ENCODE results near the gene SAMD14.

DNA sequence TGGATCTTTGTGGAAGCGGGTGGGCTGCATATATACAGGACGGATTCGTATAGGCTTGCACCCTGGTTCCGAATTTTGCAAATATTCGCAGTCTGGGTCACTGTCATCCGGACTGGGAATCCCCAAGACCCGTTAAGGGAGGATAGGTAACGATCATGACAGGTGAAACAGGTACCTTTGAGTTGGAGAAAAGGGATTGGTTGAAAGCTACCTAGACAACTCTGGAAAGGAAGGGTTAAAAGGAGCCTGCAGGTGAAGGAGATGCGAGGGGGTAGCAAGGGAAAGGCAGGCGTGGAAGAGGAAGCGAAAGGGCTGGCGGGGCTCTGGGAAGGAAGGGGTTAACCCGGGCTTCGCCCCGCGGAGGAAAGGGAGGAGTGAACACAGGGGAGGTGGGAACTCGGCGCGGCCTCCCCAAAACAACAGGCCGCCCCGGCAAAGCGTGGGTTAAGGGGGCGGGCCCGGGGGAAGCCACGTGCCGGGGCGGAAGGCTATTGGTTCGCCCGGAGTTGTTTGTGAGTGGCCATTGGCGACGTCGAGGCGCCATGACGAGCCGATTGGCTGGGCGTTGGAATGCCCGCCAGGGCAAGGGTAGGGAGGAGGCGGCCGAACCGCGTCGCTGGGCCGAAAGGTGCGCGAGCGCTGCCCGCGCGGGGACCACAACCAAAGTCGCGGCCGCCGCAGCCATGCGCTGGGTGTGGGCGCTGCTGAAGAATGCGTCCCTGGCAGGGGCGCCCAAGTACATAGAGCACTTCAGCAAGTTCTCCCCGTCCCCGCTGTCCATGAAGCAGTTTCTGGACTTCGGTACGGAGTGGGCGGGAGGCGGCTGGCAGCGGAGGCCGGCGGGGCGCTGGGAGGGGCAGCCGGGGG is 35.0 kb downstream of the SAMD14 start, which contains the start of gene PDK2:
- TF ChIP-seq, protein P1, sequence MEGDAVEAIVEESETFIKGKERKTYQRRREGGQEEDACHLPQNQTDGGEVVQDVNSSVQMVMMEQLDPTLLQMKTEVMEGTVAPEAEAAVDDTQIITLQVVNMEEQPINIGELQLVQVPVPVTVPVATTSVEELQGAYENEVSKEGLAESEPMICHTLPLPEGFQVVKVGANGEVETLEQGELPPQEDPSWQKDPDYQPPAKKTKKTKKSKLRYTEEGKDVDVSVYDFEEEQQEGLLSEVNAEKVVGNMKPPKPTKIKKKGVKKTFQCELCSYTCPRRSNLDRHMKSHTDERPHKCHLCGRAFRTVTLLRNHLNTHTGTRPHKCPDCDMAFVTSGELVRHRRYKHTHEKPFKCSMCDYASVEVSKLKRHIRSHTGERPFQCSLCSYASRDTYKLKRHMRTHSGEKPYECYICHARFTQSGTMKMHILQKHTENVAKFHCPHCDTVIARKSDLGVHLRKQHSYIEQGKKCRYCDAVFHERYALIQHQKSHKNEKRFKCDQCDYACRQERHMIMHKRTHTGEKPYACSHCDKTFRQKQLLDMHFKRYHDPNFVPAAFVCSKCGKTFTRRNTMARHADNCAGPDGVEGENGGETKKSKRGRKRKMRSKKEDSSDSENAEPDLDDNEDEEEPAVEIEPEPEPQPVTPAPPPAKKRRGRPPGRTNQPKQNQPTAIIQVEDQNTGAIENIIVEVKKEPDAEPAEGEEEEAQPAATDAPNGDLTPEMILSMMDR (IDR thresholded peaks at IDR 0.05) = no peak
- no peak for TF ChIP-seq POLR2A (IDR thresholded peaks at IDR 0.05)

Measured in lower leg skin (tissue), 3 donors.